ENCODE data around the gene ACP4. TPM values are rescaled to one million over a fixed set of nuclear protein-coding genes. Genes with fewer than 3 reads are reported as not detected.
"Not testable (repeated sequence)": the region's sequence is repeated elsewhere in the genome, so short reads cannot be mapped to it uniquely, and the experiment has no call there.

Gene ACP4
- total RNA-seq, 3 donors from 2014 or later = not detected

- H3K9me3 ChIP-seq = no peaks in the 10 kb centered on the region
- ATAC-seq (no peak), DNase-seq (no peak)
- H3K36me3 ChIP-seq (ENCODE audit: low read depth) = no peaks in the 10 kb centered on the region
- no peak for TF ChIP-seq CTCF (IDR thresholded peaks at IDR 0.05)
- intact Hi-C loops (cut with DNase I, micrococcal nuclease) = no loop called here
- no peak overlapping the region for H3K4me3 ChIP-seq
- peaks cover 14% of the 10 kb centered on the region for H3K4me1 ChIP-seq (ENCODE audit: low read depth)
Observed at GRCh38 chr19:50799547-50799851, 9.3 kb downstream of the ACP4 start.

GRCh38 chr19:50801107-50801506 is 10.9 kb downstream of the ACP4 start:
- Histone ChIP-seq H3K9me3 (no peaks in the 10 kb centered on the region), H3K4me1 (ENCODE audit: low read depth) (peaks cover 14% of the 10 kb centered on the region), H3K4me3 (no peak overlapping the region), H3K36me3 (ENCODE audit: low read depth) (no peaks in the 10 kb centered on the region)
- TF ChIP-seq CTCF (IDR thresholded peaks at IDR 0.05) = no peak
- DNase-seq (no peak), ATAC-seq (no peak)
- intact Hi-C loops (cut with DNase I, micrococcal nuclease) = no loop called here

- ATAC-seq = peak; percentile 3
- H3K4me3 ChIP-seq = peak overlapping the region; percentile 88
- H3K4me1 ChIP-seq (ENCODE audit: low read depth) = peaks cover 14% of the 10 kb centered on the region
- intact Hi-C loops (cut with DNase I, micrococcal nuclease) = no loop called here
- no peaks in the 10 kb centered on the region for H3K9me3 ChIP-seq
- H3K36me3 ChIP-seq (ENCODE audit: low read depth) = no peaks in the 10 kb centered on the region
- TF ChIP-seq CTCF (IDR thresholded peaks at IDR 0.05) = no peak
- no peak for DNase-seq
Observed at GRCh38 chr19:50803633-50804419, 13.6 kb downstream of the ACP4 start.

- H3K4me3 ChIP-seq = peak overlapping the region; percentile 88
- no peaks in the 10 kb centered on the region for H3K9me3 ChIP-seq
- H3K4me1 ChIP-seq (ENCODE audit: low read depth) = peaks cover 14% of the 10 kb centered on the region
- peak; percentile 98 to 99 (median 99) for DNase-seq
- H3K36me3 ChIP-seq (ENCODE audit: low read depth) = no peaks in the 10 kb centered on the region
- ATAC-seq = peak; percentile 98
- no peak for TF ChIP-seq CTCF (IDR thresholded peaks at IDR 0.05)
- intact Hi-C loops (cut with DNase I, micrococcal nuclease) = no loop called here
Observed at GRCh38 chr19:50804420-50805272, 14.4 kb downstream of the ACP4 start.

GRCh38 chr19:50808856-50809255 is 18.6 kb downstream of the ACP4 start:
- intact Hi-C loops (cut with DNase I, micrococcal nuclease) = no loop called here
- DNase-seq (no peak), ATAC-seq (no peak)
- Histone ChIP-seq H3K4me3 (no peak overlapping the region), H3K36me3 (ENCODE audit: low read depth) (no peaks in the 10 kb centered on the region), H3K9me3 (no peaks in the 10 kb centered on the region), H3K4me1 (ENCODE audit: low read depth) (no peaks in the 10 kb centered on the region)
- TF ChIP-seq CTCF (IDR thresholded peaks at IDR 0.05) = no peak

- H3K4me1 ChIP-seq (ENCODE audit: low read depth); DNase-seq; H3K4me3 ChIP-seq; ATAC-seq; H3K9me3 ChIP-seq; H3K36me3 ChIP-seq (ENCODE audit: low read depth); intact Hi-C loops (cut with DNase I, micrococcal nuclease): not testable (repeated sequence)
Observed at GRCh38 chr19:50811622-50812238, 21.5 kb downstream of the ACP4 start.
